ENCODE measurements around the gene MEDAG.

The MEDAG gene

DNA sequence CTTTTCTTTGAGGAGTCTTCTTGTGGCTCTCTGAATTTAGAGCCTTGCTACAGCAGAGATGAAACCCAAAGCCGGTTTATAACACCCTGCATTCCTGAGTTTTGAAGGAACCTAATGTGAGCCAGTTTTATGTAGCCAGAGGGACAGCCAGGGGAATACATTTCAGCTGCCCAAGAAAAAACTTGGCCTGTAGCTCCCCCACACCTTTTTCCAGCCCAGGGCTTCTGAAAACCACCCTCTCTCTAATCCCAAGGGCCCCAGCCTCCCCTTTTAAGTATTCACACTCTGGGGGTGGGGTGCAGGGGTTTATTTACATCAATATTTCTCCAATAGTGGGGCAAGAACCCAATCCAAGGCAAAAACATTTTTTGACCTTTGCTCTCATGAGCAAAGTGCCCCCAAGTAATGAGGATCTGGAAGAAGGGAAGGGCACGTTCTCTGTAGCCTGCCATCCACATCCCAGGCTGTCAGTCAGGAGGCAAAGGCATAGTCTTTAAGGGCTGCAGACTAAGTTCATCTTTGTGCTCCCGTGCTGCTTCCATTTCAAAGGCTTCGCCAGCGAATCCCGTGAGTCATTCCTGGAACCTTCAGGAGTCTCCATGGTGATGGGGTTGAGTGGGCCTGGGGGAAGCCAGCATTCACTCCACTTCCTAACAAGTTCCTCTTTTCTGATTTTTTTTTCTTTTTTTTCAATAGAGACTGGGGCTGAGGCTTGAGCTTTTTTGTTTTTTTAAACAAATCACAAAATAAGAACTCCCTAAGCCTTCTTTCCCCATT is 33.2 kb upstream of the MEDAG start:
- H3K4me3 ChIP-seq (ENCODE audit: low read depth in 1 of 2, low read length in 2 of 2) = no peak overlapping the region
- H3K9me3 ChIP-seq (ENCODE audit: insufficient read depth, low read length, severe bottlenecking) = no peaks in the 10 kb centered on the region
- DNase-seq = no peak
- no peak overlapping the region for H3K27ac ChIP-seq (ENCODE audit: low read length)
- no peaks in the 10 kb centered on the region for H3K79me2 ChIP-seq (ENCODE audit: insufficient read depth, low read length)
- no peaks in the 10 kb centered on the region for H4K20me1 ChIP-seq (ENCODE audit: insufficient read depth, low read length)
- H3K27me3 ChIP-seq (ENCODE audit: insufficient read depth, low read length, poor library complexity) = peaks cover 2% of the 10 kb centered on the region
- no peaks in the 10 kb centered on the region for H3K4me1 ChIP-seq (ENCODE audit: insufficient read depth, low read length)
- no peak overlapping the region for H2AFZ ChIP-seq (ENCODE audit: low read depth, low read length)
- no peaks in the 10 kb centered on the region for H3K36me3 ChIP-seq (ENCODE audit: insufficient read depth, low read length)
- no peak overlapping the region for H3K4me2 ChIP-seq (ENCODE audit: insufficient read depth, low read length)
- H3K9ac ChIP-seq (ENCODE audit: low read depth, low read length) = no peak overlapping the region
- TF ChIP-seq, protein P1, sequence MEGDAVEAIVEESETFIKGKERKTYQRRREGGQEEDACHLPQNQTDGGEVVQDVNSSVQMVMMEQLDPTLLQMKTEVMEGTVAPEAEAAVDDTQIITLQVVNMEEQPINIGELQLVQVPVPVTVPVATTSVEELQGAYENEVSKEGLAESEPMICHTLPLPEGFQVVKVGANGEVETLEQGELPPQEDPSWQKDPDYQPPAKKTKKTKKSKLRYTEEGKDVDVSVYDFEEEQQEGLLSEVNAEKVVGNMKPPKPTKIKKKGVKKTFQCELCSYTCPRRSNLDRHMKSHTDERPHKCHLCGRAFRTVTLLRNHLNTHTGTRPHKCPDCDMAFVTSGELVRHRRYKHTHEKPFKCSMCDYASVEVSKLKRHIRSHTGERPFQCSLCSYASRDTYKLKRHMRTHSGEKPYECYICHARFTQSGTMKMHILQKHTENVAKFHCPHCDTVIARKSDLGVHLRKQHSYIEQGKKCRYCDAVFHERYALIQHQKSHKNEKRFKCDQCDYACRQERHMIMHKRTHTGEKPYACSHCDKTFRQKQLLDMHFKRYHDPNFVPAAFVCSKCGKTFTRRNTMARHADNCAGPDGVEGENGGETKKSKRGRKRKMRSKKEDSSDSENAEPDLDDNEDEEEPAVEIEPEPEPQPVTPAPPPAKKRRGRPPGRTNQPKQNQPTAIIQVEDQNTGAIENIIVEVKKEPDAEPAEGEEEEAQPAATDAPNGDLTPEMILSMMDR (IDR thresholded peaks at IDR 0.05; ENCODE audit: borderline replicate concordance, extremely low read depth, low read length, poor library complexity, severe bottlenecking) = no peak
- no peak for TF ChIP-seq EZH2 (IDR thresholded peaks at IDR 0.05; ENCODE audit: borderline replicate concordance, low read depth, low read length, severe bottlenecking)
- no peak for ATAC-seq (ENCODE audit: insufficient read depth, low read depth)

DNA sequence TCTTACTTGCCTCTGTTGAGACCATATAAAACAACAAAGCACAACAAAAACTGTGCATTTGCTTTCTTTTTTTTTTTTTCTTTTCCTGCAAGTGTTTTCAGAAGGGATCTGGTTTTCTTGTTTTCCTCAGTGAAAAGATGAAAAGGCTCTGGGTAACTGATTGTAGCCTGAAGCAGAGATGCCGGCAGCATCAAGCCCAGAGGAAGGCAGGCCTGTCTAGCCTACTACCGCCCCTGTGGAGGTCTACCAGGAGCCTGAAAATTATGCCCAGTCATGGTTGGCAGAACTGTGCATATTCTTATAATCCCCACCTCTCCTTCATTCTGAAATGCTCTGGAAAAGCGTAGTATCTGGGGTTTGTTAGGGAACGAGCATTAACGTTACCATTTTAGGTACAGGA is 32.6 kb upstream of the MEDAG start:
- no peaks in the 10 kb centered on the region for H3K4me1 ChIP-seq (ENCODE audit: insufficient read depth, low read length)
- H3K4me2 ChIP-seq (ENCODE audit: insufficient read depth, low read length) = no peak overlapping the region
- no peak overlapping the region for H3K9ac ChIP-seq (ENCODE audit: low read depth, low read length)

DNA sequence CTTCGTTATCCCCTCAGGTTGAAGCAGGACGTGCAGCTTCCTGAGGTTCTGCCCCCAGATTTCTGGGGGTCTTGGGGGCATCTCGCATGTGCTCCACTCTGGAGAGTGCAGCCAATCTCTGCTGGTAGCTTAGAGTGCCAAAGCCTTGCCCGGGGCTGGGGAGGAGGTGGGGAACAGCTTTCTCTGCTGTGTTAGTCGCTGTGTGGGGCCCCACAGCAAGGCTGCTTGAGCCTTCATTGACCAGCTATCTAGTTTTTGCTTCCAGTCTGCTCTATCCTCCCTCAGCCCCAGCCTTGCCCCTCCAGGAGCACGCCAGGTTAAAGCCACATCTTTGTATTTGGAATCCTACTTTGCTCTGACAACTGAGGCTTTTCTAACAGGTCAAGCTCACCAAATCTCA is 32.0 kb upstream of the MEDAG start:
- Histone ChIP-seq H3K4me1 (ENCODE audit: insufficient read depth, low read length) (no peaks in the 10 kb centered on the region), H2AFZ (ENCODE audit: low read depth, low read length) (no peak overlapping the region), H3K9ac (ENCODE audit: low read depth, low read length) (no peak overlapping the region), H3K27me3 (ENCODE audit: insufficient read depth, low read length, poor library complexity) (peaks cover 2% of the 10 kb centered on the region), H3K9me3 (ENCODE audit: insufficient read depth, low read length, severe bottlenecking) (no peaks in the 10 kb centered on the region), H3K79me2 (ENCODE audit: insufficient read depth, low read length) (no peaks in the 10 kb centered on the region), H3K36me3 (ENCODE audit: insufficient read depth, low read length) (no peaks in the 10 kb centered on the region), H3K4me3 (ENCODE audit: low read depth in 1 of 2, low read length in 2 of 2) (no peak overlapping the region), H4K20me1 (ENCODE audit: insufficient read depth, low read length) (no peaks in the 10 kb centered on the region), H3K4me2 (ENCODE audit: insufficient read depth, low read length) (no peak overlapping the region), H3K27ac (ENCODE audit: low read length) (no peak overlapping the region)
- ATAC-seq (ENCODE audit: insufficient read depth, low read depth) = no peak
- TF ChIP-seq, protein P1 (IDR thresholded peaks at IDR 0.05; ENCODE audit: borderline replicate concordance, extremely low read depth, low read length, poor library complexity, severe bottlenecking) = no peak
- no peak for TF ChIP-seq EZH2 (IDR thresholded peaks at IDR 0.05; ENCODE audit: borderline replicate concordance, low read depth, low read length, severe bottlenecking)
- no peak for DNase-seq

More for the DNA sequence above, 32.6 kb upstream of the MEDAG start:
- TF ChIP-seq, protein P1 (IDR thresholded peaks at IDR 0.05; ENCODE audit: borderline replicate concordance, extremely low read depth, low read length, poor library complexity, severe bottlenecking) = no peak
- TF ChIP-seq EZH2 (IDR thresholded peaks at IDR 0.05; ENCODE audit: borderline replicate concordance, low read depth, low read length, severe bottlenecking) = no peak
- no peaks in the 10 kb centered on the region for H3K36me3 ChIP-seq (ENCODE audit: insufficient read depth, low read length)
- no peak overlapping the region for H2AFZ ChIP-seq (ENCODE audit: low read depth, low read length)
- DNase-seq = no peak
- no peak overlapping the region for H3K27ac ChIP-seq (ENCODE audit: low read length)
- no peak for ATAC-seq (ENCODE audit: insufficient read depth, low read depth)
- H3K27me3 ChIP-seq (ENCODE audit: insufficient read depth, low read length, poor library complexity) = peaks cover 2% of the 10 kb centered on the region
- no peaks in the 10 kb centered on the region for H4K20me1 ChIP-seq (ENCODE audit: insufficient read depth, low read length)
- H3K4me3 ChIP-seq (ENCODE audit: low read depth in 1 of 2, low read length in 2 of 2) = no peak overlapping the region
- H3K79me2 ChIP-seq (ENCODE audit: insufficient read depth, low read length) = no peaks in the 10 kb centered on the region
- no peaks in the 10 kb centered on the region for H3K9me3 ChIP-seq (ENCODE audit: insufficient read depth, low read length, severe bottlenecking)
